ENCODE results near the gene SMIM24.
A peak's percentile ranks its signal among the peaks of the same experiment; 100 is the strongest.

Gene SMIM24

DNA sequence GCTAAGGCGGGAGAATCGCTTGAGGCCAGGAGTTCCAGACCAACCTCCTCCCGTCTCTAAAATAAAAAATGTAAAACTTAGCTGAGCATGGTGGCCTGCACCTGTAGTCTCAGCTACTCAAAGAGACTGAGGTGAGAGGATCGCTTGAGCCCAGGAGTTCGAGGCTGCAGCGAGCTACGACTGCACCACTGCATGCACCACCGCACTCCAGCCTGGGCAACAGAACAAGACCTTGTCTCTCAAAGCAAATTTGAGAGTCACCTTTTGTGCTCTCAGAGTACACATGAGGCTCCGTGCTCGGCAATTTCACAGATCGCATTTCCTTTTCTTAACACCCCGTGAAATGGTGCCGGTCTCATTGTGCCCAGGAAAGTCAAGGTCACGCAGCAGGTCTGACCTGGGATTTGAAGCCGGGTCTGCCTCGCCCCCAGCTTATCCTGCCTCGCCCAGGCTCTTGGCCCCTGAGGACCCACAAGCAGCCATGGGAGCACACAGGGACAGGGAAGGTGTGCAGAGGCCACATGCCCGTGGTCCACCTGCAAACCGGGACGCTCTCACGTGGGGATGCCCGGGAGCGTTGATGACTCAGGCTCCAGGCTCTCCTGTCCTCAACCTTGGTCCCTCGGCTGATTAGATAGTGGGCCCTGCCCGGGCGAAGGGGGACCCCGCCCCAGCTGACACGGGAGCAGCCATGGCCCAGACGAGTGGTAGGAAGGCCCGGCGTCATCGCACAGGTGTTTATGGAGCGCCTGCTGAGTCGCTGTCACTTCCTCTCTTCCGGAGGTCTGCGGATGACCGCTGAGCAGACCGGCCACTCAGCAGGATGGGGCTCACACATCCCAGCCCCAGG, 1.1 kb upstream of the SMIM24 start:
- Histone ChIP-seq H2AFZ (ENCODE audit: low read depth, low read length, severe bottlenecking) (no peak overlapping the region), H3K9me2 (replicated peaks; ENCODE audit: insufficient read depth, low read length) (no peaks in the 10 kb centered on the region), H3K36me3 (ENCODE audit: low read length) (no peaks in the 10 kb centered on the region), H3K9me3 (ENCODE audit: insufficient read depth, low read length) (no peaks in the 10 kb centered on the region), H3K4me2 (ENCODE audit: low read depth, low read length, poor library complexity, severe bottlenecking) (peak overlapping the region; percentile 25), H3K27ac (ENCODE audit: low read depth, low read length) (peak overlapping the region; percentile 68), H3K4me3 (ENCODE audit: insufficient read depth, low read length, poor library complexity, severe bottlenecking) (no peak overlapping the region), H3K27me3 (ENCODE audit: low read length) (no peaks in the 10 kb centered on the region), H3K79me2 (ENCODE audit: insufficient read depth, low read length) (no peaks in the 10 kb centered on the region), H3F3A (ENCODE audit: insufficient read depth) (peaks cover 12% of the 10 kb centered on the region), H3K9ac (ENCODE audit: low read length) (peak overlapping the region; percentile 30; the same call in 1 of the 2 replicates), H4K20me1 (ENCODE audit: low read depth, low read length) (no peaks in the 10 kb centered on the region)
- no peak for TF ChIP-seq CTCF (IDR thresholded peaks at IDR 0.05; ENCODE audit: insufficient read depth, low read length, poor library complexity, severe bottlenecking)
- TF ChIP-seq EZH2phosphoT487 (conservative IDR thresholded peaks at IDR 0.05; ENCODE audit: low read length) = no peak

DNA sequence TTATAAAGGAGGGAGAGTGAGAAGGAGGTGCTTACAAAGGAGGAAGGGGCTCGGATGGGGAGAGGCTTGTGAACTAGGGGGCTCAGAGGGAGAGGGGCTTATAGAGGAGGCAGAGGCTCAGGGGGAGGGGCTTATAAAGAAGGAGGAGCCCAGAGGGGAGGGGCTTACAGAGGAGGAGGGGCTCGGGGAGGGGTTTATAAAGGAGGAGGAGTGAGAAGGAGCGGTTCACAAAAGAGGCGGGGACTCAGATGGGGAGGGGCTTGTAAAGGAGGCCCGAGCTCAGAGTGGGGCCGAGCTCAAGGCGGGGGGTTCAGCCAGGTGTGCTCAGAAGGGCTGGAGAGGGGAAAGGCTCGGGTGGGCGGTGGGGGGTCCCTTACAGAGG, 500 bp downstream of the SMIM24 start:
- no peaks in the 10 kb centered on the region for H3K9me3 ChIP-seq (ENCODE audit: insufficient read depth, low read length)
- H3K27me3 ChIP-seq (ENCODE audit: low read length) = no peaks in the 10 kb centered on the region
- H3K9me2 ChIP-seq (replicated peaks; ENCODE audit: insufficient read depth, low read length) = no peaks in the 10 kb centered on the region
- no peaks in the 10 kb centered on the region for H4K20me1 ChIP-seq (ENCODE audit: low read depth, low read length)
- H3K4me3 ChIP-seq (ENCODE audit: insufficient read depth, low read length, poor library complexity, severe bottlenecking) = no peak overlapping the region
- no peak overlapping the region for H2AFZ ChIP-seq (ENCODE audit: low read depth, low read length, severe bottlenecking)
- no peak overlapping the region for H3K4me2 ChIP-seq (ENCODE audit: low read depth, low read length, poor library complexity, severe bottlenecking)
- TF ChIP-seq CTCF (IDR thresholded peaks at IDR 0.05; ENCODE audit: insufficient read depth, low read length, poor library complexity, severe bottlenecking) (no peak), EZH2phosphoT487 (conservative IDR thresholded peaks at IDR 0.05; ENCODE audit: low read length) (no peak)
- H3K27ac ChIP-seq (ENCODE audit: low read depth, low read length) = no peak overlapping the region
- H3F3A ChIP-seq (ENCODE audit: insufficient read depth) = peaks cover 12% of the 10 kb centered on the region
- no peaks in the 10 kb centered on the region for H3K79me2 ChIP-seq (ENCODE audit: insufficient read depth, low read length)
- H3K36me3 ChIP-seq (ENCODE audit: low read length) = no peaks in the 10 kb centered on the region
- no peak overlapping the region for H3K9ac ChIP-seq (ENCODE audit: low read length)

GRCh38 chr19:3479177-3479833, 1.0 kb downstream of the SMIM24 start:
- H3K9me2 ChIP-seq (replicated peaks; ENCODE audit: insufficient read depth, low read length) = no peaks in the 10 kb centered on the region
- H3K27ac ChIP-seq (ENCODE audit: low read depth, low read length) = no peak overlapping the region
- H3K79me2 ChIP-seq (ENCODE audit: insufficient read depth, low read length) = no peaks in the 10 kb centered on the region
- no peaks in the 10 kb centered on the region for H3K27me3 ChIP-seq (ENCODE audit: low read length)
- H3K4me2 ChIP-seq (ENCODE audit: low read depth, low read length, poor library complexity, severe bottlenecking) = peak overlapping the region; percentile 1
- peaks cover 12% of the 10 kb centered on the region for H3F3A ChIP-seq (ENCODE audit: insufficient read depth)
- H3K4me3 ChIP-seq (ENCODE audit: insufficient read depth, low read length, poor library complexity, severe bottlenecking) = no peak overlapping the region
- H3K9ac ChIP-seq (ENCODE audit: low read length) = no peak overlapping the region
- no peak overlapping the region for H2AFZ ChIP-seq (ENCODE audit: low read depth, low read length, severe bottlenecking)
- no peaks in the 10 kb centered on the region for H4K20me1 ChIP-seq (ENCODE audit: low read depth, low read length)
- no peak for TF ChIP-seq CTCF (IDR thresholded peaks at IDR 0.05; ENCODE audit: insufficient read depth, low read length, poor library complexity, severe bottlenecking)
- TF ChIP-seq EZH2phosphoT487 (conservative IDR thresholded peaks at IDR 0.05; ENCODE audit: low read length) = no peak
- H3K36me3 ChIP-seq (ENCODE audit: low read length) = no peaks in the 10 kb centered on the region
- H3K9me3 ChIP-seq (ENCODE audit: insufficient read depth, low read length) = no peaks in the 10 kb centered on the region

Data from SU-DHL-6 (cell line).